Activated effector memory CD4-positive, alpha-beta T cell treated with anti-CD3 and anti-CD28 coated beads, Interleukin-2, amount 50 U/mL, for 16 hours (primary cell): Measurements from ENCODE around the gene RAB17.

Source experiments
- DNase-seq: peaks from one replicate; pipeline ENCODE4 v3.0.0-alpha.2; 2020

RAB17 gene

DNA sequence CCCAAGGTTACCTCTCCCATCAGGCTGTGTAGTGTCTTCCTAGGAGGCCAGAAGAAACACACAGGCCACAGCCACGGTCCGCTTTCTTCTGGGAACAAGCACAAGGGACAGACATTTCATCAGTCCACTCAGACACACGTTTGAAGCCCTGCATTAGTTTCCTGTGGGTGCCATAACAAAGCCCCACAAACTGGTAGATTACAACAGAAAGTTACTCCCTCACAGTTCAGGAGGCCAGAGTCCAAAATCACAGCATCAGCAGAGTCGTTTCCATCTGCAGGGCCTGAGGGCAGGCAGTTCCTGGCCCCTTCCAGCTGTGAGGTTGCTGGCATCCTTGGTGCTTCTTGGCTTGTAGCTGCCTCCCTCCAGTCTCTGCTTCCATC is 32.9 kb downstream of the RAB17 start:
- DNase-seq = no peak

DNA sequence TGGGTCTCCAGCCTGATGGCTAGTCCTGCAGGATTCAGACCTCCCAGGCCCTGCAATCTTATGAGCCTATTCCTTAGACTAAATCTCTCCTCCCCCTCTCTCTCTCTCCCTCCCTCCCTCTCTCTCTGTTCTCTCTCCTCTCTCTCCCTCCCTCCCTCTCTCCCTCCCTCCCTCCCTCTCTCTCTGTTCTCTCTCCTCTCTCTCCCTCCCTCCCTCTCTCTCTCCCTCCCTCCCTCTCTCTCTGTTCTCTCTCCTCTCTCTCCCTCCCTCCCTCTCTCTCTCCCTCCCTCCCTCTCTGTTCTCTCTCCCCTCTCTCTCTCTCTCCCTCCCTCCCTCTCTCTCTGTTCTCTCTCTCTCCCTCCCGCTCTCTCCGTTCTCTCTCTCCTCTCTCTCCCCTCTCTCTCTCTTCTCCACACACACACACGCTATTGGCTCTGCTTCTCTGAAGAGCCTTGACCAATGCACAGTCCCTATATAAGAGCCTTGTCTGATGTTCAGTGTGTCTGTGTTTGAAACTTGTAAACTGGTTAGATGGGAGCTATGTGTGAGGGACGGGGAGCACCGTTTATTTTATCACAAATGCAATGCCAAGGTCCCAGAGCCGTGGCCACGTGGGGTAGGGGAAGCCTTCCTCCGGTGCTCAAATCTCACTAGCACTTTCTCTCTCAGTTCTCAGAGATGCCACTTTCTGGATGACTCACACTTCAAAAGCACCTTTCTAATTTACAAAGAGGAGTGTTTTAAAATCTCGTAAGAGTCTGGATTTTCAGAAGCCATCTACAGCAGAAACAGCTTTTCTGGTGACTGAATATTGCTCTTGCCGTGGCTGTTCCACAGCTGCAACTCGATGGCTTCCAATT is 33.5 kb downstream of the RAB17 start:
- peak; percentile 76 for DNase-seq

DNA sequence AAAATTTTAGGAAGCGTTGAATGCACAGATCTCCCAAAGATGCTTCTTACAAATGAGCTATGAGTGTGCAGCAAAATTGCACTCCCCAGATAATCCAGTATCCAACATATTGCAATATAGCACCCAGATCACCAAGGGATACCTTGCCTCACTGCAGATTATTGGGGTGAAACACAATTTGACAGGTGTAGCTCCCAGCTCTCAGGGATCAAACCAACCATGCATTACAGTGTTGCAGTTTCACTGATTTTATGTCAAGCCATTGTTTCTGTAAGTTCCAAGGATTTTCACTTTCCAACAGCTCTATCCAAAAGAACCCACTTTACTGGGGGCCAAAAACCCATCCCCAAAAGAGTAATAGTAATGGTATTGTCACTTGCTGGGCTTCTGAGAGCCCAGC is 35.0 kb downstream of the RAB17 start:
- DNase-seq = no peak

DNA sequence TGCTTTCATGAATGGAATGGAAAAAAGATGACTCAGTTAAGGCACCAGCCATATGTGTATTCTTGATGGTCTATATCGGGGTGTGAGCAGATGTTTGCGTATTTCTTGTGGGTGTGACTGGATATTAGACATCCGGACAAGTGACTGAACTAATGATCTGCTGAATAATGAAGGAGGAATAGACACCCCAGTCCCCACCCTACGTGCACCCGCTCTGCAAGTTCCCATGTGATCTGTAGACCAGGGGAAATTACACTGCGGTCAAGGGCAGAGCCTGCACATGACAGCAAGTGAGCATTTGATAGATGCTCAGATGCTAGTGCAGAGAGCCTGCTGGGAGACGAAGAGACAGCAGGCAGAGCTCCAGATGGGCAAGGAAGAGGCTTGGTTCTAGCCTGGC is 36.6 kb downstream of the RAB17 start:
- no peak for DNase-seq

DNA sequence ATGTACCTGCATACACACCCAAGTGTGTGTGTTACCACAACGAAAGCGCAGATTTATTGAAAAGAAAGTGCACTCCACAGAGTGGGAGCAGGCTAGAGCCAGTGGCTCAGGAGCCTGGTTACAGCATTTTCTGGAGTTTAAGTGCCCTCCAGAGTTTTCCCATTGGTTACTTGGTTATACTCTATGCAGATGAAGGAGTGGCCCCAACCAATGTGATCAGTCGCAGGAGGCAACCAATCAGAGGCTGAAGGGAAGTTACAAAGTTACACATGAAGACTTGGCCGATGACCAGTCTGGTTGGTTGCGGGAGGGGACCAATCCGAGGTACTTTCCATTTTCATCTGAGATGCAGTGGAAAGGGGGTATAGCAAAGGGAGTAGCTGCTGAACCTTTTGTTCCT is 37.6 kb downstream of the RAB17 start:
- no peak for DNase-seq

DNA sequence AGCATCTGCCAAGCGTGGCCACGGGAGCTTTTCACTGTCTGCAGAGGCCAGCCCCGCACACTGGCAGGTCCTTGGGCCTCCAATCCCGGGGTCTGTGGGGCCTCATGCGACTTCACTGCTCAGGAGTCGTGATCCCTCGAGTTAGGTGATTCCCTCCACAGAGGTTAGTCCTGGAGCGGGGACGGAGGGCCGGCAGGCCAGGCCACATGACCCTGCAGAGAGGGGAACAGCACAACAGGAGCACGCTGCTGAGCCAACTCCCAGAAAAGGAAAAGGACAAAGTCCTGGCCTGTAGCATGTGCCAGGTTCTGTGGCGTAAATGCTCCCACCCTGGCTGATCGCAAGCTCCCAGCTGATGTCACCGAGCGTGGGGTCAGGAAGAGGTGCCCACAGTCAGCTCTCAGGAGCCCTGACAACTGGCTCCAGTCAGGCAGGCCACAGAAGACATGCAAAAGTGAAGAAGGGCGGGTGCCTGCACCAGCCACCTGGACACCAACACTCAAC is 39.4 kb downstream of the RAB17 start:
- no peak for DNase-seq

DNA sequence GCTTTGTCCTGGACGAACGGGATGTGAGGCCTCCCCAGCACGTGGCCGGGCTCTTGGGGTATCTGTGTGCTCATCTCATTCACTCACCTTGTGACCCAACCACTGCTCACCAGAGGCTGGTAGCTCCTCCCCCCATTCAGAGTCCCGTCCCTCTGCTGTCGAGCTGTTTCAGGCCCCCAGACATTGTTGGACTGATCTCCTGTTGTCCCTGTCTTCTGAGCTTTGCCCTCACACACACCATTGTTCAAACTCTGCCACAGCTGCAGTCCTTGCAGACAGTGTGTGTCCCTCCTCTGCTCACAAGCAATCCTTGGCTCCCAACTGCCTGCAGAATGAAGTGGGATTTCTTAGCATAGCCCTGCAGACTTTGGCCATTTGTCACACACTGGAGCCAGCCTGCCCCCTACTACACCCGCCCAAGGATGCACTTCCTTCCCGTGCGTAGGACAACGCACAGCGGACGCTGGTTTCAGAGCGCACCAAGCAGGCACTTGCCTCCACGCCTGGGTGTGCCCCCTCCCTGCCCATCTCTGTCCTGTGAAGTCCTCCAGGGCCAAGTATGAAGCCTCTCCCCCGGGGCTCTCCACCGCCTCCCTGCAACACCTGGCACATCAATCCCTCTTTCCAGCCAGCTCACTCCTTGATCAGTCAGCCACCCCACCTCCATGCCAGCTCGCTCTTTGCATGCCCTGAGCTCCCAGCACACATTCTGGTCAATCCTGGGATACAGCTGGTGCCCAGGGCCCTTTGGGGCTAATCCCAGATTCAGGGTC is 40.7 kb downstream of the RAB17 start:
- no peak for DNase-seq

DNA sequence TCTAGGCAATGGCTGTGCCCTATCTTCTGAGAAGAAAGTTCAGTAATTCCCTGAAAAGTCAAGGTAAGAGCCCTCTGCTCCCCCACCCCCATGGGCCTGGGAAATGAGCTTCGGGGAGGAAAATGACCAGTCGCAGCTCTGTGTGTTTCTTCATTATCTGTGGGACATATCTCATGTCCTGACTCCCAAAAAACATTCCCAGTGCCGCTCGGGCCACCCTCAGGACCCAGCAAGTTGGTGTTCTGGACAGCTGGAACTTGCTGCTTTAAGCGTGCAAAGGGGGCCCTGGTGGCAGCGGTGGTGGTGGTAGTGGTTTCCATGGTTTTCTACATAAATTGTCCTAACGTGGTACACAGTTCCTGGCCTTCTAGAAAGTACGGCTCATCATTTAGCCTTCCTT is 41.3 kb downstream of the RAB17 start:
- no peak for DNase-seq

DNA sequence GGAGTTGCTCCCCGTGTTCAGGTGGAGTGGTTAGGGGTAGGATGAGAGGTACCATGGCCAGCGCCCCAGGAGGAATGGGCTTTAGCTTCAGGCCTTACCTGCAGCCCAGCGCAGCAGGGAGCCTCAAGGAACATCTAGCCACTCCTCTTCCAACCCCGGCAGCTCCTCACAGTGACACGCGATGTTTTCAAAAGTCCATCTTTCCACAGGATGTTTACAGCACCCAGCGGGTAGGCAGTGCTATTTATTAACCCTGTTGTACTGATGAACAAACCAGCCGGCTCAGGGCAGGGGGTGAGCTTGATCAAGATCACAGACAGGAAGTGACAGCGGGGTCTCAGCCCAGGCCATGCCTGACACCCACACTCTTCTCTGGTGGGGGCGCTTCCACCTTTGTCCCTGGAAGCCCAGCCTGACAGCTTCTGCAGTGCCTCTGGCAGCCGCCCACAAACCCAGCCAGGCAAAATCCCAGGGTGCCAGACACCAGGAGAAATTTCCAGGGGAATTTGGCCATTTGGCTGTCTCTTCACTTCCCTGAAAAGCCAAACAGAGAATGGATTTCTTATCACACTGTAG is 42.6 kb downstream of the RAB17 start:
- peak; percentile 56 for DNase-seq

DNA sequence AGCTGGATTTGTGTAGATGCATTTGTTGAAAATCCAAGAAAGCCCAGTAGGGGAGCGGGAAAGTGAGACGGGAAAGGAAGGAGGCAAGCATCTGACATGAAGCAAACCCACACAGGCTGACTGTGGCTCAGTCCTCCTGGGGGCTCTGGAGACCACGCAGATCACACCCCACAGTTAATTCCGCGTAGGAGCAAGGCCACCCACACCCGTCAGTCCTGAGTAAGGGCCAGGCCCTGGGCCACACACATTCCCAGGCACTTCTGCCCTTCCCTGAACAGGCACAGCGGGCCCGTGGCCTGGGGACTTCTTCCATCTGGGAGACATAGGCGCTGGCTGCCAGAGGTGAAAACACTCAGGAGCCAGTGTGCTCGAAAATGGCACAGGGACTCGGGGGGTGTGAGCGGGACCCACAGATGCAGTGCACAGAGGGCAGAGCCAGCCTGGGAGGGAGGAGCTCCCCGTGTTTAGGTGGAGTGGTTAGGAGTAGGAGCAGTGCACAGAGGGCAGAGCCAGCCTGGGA is 43.6 kb downstream of the RAB17 start:
- no peak for DNase-seq

DNA sequence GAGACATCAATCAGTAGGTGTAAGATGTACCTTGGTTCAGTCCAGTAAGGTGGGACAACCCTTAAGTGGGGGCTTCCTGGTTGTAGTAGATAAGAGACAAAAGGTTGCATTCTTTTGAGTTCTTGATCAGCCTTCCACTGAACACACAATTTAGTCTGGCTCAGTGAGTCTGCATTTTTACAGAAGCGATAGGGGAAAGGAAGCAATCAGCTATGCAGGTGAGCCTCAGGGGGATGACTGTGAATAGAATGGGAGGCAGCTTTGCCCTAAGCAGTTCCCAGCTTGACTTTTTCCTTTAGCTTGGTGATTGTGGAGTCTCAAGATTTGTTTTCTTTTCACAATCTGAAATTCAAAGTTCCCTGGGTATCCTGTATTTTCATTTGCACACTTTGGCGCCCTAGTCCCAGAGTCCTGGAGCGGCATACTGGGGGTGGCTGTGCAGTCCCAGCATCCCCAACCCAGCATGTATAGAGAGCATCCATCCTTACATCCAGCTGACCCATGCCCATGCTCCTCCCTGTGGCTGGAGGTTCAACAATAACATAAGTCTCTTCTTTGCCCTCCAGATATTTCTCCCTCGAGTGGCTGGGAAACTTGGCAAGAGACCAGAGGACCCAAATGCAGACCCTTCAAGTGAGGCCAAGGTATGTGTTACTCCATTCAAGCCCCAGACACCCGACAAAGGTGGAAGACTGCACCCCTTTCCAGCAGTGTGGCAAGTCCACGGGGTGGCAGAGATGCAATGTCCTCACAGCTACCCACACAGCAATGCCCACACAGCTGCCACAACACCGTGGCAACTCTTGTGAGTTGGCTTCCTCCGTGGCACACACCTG is 44.3 kb downstream of the RAB17 start:
- no peak for DNase-seq

DNA sequence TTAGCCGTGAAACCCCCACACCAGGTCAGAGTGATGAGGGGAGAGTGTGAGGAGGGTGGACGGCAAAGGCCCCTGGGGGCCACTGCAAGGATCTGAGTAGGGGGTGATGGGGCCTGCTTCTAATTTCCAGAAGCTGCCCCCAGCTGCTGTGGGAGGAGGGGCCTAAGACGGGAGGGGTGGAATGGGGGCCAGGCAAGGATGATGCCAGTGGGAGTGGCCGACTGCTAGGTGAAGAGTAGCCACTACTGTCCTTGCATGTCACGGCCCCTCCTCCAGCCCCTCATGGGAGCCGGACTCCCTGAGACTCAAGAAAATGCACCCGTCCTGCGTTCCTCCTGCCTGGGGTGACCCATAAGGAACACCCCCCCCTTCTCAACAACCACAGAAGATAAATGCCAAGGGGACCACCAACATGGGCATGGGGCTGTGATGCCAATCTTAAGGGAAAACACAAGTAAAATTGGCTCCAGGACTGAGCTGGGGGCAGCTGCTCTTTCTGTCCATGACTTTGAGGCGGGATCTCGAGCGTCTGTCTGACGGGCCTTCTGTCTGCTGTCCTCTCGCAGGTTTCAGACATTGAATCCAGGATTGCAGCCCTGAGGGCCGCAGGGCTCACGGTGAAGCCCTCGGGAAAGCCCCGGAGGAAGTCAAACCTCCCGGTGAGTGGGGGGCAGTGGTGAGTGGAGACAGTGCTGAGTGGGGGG is 48.4 kb downstream of the RAB17 start:
- DNase-seq = peak; percentile 60

DNA sequence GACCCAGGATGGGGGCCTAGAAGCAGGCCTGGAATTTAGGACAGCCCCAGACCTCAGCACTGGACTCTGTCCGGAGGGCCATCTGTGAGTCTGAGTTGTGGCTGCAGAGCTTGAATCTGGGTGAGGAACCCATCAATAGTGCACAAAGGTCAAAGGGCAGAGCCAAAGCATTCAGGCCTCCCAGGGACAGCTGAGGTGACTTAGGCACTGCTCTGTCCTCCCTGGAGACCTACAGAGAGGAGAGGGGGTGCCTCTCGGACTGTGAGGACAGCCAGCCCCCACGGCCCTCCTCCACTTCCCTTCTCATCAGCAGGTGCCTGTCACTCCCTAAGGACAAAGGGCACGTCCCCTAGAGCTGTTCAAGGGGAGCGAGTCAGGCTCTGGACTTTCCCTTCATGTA is 49.3 kb downstream of the RAB17 start:
- no peak for DNase-seq

DNA sequence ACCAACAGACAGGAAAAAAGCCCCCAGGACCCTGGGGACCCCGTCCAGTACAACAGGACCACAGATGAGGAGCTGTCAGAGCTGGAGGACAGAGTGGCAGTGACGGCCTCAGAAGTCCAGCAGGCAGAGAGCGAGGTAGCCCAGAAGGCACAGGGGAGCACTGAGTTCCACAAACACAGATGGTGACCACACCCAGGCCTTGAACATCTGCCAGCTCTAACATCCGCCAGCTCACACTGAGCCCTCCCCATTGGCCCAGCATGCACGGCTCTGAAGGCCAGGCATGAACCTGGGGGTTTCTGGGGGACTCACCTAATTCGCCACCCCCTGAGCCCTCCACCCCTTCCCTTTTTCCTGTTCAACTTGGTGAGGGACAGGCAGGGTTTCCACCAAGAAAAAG is 49.7 kb downstream of the RAB17 start:
- no peak for DNase-seq

DNA sequence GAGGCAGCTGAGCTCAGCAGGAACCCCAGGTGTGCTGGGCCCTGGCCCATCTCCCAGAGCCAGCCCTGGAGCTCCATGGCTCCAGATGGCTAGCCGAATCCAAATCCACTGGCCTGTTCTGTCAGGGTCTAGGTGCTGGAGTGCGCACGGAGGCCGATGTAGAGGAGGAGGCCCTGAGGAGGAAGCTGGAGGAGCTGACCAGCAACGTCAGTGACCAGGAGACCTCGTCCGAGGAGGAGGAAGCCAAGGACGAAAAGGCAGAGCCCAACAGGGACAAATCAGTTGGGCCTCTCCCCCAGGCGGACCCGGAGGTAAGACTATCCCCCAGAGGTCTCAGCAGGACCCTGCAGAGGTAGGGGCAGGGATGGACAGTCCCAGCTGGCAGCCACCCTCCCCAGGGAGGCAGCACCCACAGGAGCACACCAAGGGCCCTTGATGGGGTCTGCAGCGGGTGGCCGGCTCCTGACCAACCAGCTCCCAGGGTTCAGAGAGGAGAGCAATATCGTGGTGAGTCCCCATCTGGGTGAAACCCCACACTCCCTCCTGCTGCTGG is 50.2 kb downstream of the RAB17 start:
- no peak for DNase-seq

DNA sequence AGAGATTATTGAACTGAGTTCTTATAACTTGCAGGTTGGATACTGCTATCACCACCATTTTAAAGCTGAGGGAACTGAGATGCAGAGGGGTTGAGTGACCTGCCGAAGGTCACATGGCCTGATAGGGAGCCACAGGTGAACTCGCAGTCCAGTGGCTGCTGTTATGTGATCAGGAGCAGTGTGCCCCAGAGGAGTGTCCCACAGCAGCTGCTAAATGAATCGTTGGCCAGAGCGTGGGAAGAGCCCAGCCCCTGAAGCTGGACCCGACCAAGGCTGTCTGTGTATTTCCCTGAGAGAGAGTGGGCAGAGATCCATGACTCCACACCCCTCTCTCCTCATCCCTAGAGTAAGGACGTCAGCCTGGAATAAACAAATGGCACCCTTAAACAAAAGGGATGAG is 50.9 kb downstream of the RAB17 start:
- DNase-seq = no peak

DNA sequence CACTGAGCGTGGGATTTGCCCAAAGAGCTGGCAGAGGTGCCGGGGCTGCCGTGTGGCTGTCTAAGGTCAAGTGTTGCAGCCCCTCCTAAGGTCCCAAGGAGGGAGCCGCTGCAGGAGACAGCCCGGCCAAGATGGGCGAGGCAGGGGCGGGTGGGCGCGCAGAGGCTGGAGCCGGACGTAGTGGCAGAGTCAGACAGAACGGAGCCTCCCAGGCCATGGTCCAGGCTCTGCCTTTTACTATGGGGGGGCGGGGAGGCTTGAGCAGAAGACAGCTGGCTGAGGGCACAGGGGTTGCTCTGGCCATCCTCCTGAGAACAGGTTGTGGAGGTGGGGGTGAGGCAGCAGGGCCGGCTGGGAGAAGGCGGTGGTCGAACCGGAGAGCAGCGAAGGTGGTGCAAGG is 51.6 kb downstream of the RAB17 start:
- DNase-seq = no peak

DNA sequence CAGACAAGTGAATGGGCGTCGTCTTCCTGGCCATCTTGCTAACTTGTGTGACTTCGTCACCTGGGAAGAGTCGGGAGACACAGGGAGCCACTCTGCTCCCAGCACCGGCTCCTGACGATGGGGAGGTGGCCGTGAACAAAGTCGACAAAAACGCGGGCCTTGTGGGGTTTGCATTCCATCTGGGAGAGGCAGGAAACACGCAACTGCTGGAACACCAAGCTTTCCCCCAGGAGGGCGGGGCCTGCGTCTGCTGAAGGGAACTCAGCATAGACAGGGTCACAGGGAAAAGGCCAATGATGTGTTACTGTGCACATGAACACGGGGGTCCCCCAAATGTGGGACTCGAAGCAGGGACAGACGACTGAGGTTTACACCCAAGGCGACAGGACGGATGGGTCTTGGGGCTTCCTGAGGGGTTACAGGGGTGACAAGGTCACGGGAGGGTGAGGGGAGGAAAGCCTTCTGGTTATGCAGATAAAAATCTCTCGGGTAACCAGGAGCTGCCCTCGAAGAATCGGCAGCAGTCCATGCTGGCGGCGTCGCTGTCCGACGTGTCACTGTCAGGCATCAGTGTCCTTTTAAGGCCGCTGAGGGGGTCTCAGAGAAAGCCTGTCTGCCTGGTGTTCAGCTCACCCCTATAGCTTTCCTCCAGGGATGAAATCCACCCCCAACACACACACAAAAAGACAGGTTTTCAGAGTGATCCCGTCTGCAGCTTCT is 52.4 kb downstream of the RAB17 start:
- no peak for DNase-seq

DNA sequence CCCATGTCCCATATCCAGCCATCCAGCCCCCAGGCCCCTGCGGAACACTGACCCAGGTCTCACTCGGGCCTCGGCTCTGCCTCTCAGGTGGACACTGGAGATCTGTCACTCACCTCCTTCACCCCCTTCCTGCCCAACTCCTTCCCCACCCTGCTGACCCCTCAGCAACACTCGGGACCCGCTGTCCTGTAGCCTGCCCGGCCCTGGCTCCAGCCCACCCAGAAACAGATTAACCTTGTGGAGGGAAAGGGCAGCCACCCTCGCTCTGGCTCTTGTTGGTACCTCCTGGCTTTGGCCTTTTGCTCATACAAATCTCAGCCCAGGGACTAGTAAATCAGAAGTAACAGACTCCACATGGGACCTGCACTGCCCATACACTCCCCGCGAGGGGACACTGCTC is 53.9 kb downstream of the RAB17 start:
- DNase-seq = no peak

DNA sequence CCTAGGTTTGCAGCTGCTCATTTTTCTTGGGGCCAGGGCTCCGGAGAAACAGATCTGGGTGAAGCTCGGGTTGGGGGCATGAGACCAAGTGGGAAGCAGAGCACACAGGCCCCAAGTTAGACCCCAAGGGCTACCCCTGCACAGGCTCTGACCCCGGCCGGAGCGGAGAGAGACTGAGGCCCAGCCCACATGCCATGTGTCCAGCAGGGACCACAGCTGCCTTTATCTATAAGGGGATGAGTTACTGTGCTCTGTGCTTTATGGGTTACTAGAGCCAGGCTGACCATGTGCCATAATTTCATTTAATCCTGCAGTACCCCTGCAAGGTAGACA is 54.5 kb downstream of the RAB17 start:
- no peak for DNase-seq
